GM20431 (cell line): ENCODE measurements around the gene PFDN1.

Source experiments
- in situ Hi-C: fragments of 300-500 bp; cut with MseI, MboI; formaldehyde crosslinking; loops from one replicate; pipeline ENCODE4 v1.15.0; 2020; ENCODE audit warnings: low sequenced_read_pairs; ENCODE audit not compliant: unreplicated experiment

The PFDN1 gene

GRCh38 chr5:140262839-140263238 lies 40.1 kb downstream of the PFDN1 start:
- in situ Hi-C loops: no loop called here

GRCh38 chr5:140262221-140262620 lies 40.7 kb downstream of the PFDN1 start:
- in situ Hi-C loops: no loop called here

GRCh38 chr5:140261403-140262171 lies 41.3 kb downstream of the PFDN1 start:
- in situ Hi-C loops: no loop called here

- in situ Hi-C loops: no loop called here
These were observed 42.7 kb downstream of the PFDN1 start for GRCh38 chr5:140260089-140260656.

GRCh38 chr5:140259500-140259899 lies 43.4 kb downstream of the PFDN1 start:
- in situ Hi-C loops: no loop called here

GRCh38 chr5:140258873-140259272 lies 44.0 kb downstream of the PFDN1 start:
- in situ Hi-C loops: no loop called here

- in situ Hi-C loops: no loop called here
These were observed 44.9 kb downstream of the PFDN1 start for GRCh38 chr5:140258016-140258415.

GRCh38 chr5:140256726-140257125 lies 46.2 kb downstream of the PFDN1 start:
- in situ Hi-C loops: no loop called here

- in situ Hi-C loops: no loop called here
These were observed 47.3 kb downstream of the PFDN1 start for GRCh38 chr5:140255460-140256157.

GRCh38 chr5:140253985-140254384 lies 48.9 kb downstream of the PFDN1 start:
- in situ Hi-C loops: no loop called here

GRCh38 chr5:140252470-140253126 lies 50.3 kb downstream of the PFDN1 start:
- in situ Hi-C loops: no loop called here

GRCh38 chr5:140251527-140251973 lies 51.4 kb downstream of the PFDN1 start:
- in situ Hi-C loops: no loop called here

- in situ Hi-C loops: no loop called here
These were observed 52.5 kb downstream of the PFDN1 start for GRCh38 chr5:140250386-140250785.

GRCh38 chr5:140249536-140249935 lies 53.4 kb downstream of the PFDN1 start:
- in situ Hi-C loops: loop anchor here (10.0 to 25.0 kb wide), 2 partner anchors 95 to 463 kb away; partner anchors contain the start of genes HBEGF and ZMAT2

- in situ Hi-C loops: loop anchor here (10.0 to 25.0 kb wide), 2 partner anchors 96 to 464 kb away; partner anchors contain the start of genes HBEGF and ZMAT2
These were observed 54.5 kb downstream of the PFDN1 start for GRCh38 chr5:140248414-140248813.

- in situ Hi-C loops: loop anchor here (10.0 to 25.0 kb wide), 2 partner anchors 98 to 466 kb away; partner anchors contain the start of genes HBEGF and ZMAT2
These were observed 56.4 kb downstream of the PFDN1 start for GRCh38 chr5:140246378-140247122.

GRCh38 chr5:140245926-140246325 lies 57.0 kb downstream of the PFDN1 start:
- in situ Hi-C loops: loop anchor here (10.0 to 25.0 kb wide), 2 partner anchors 99 to 466 kb away; partner anchors contain the start of genes HBEGF and ZMAT2

- in situ Hi-C loops: loop anchor here (10.0 to 25.0 kb wide), 2 partner anchors 99 to 467 kb away; partner anchors contain the start of genes HBEGF and ZMAT2
These were observed 57.6 kb downstream of the PFDN1 start for GRCh38 chr5:140245341-140245740.

GRCh38 chr5:140244525-140245025 lies 58.3 kb downstream of the PFDN1 start:
- in situ Hi-C loops: loop anchor here (10.0 to 25.0 kb wide), 2 partner anchors 100 to 468 kb away; partner anchors contain the start of genes HBEGF and ZMAT2
